Measurements from ENCODE around the gene RAP1GAP. TPM values are rescaled to one million over a fixed set of nuclear protein-coding genes. Genes with fewer than 3 reads are reported as not detected.

RAP1GAP gene
- total RNA-seq, 1 experiment from 2014 or later, result 30.2 TPM

DNA sequence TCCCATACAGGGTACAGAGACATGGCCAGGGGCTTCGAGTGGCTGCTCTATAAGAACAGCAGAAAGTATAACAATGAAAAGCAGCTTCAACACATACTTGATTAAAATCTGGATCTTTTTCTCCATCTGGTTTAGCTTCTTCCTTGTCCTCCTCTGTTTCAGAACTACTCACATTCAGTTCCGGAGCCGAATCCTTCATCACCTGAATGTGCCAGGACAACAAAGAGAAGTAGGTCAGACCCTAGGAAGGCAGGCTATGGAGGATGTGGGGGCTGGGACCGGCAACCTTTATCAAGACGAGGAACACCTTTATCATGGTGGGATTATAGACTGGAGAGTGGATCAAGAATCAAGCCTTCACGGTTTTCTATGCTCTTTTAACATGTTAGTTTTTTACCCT lies 32.2 kb upstream of the RAP1GAP start:
- H3K27ac ChIP-seq, result no peak overlapping the region
- no peaks in the 10 kb centered on the region for H3K9me2 ChIP-seq (ENCODE audit: insufficient read depth)
- no peak overlapping the region for H2AFZ ChIP-seq
- no peaks in the 10 kb centered on the region for H3K36me3 ChIP-seq (ENCODE audit: low read depth)
- H3K4me1 ChIP-seq (replicated peaks; ENCODE audit: insufficient read depth), result no peaks in the 10 kb centered on the region
- H3F3A ChIP-seq (ENCODE audit: insufficient read depth, low read depth), result no peaks in the 10 kb centered on the region
- intact Hi-C loops (cut with micrococcal nuclease; ENCODE audit: unreplicated experiment), result loop anchor here (5.0 kb wide), 2 partner anchors 41 to 116 kb away; no protein-coding TSS in a partner anchor
- BruUV-seq (replicated peaks), result no TSS peak
- H3K4me2 ChIP-seq, result no peak overlapping the region
- ChIA-PET POLR2A (ENCODE audit: unreplicated experiment) (interaction anchor here (0.7 kb wide), 1 partner anchor 77 kb away, joined by 5 read pairs; no protein-coding TSS in a partner anchor), CTCF (no interaction called here)
- no peak overlapping the region for H3K4me3 ChIP-seq
- TF ChIP-seq, protein P1, sequence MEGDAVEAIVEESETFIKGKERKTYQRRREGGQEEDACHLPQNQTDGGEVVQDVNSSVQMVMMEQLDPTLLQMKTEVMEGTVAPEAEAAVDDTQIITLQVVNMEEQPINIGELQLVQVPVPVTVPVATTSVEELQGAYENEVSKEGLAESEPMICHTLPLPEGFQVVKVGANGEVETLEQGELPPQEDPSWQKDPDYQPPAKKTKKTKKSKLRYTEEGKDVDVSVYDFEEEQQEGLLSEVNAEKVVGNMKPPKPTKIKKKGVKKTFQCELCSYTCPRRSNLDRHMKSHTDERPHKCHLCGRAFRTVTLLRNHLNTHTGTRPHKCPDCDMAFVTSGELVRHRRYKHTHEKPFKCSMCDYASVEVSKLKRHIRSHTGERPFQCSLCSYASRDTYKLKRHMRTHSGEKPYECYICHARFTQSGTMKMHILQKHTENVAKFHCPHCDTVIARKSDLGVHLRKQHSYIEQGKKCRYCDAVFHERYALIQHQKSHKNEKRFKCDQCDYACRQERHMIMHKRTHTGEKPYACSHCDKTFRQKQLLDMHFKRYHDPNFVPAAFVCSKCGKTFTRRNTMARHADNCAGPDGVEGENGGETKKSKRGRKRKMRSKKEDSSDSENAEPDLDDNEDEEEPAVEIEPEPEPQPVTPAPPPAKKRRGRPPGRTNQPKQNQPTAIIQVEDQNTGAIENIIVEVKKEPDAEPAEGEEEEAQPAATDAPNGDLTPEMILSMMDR (conservative IDR thresholded peaks at IDR 0.05), result no peak
- TF ChIP-seq EZH2 (IDR thresholded peaks at IDR 0.05; ENCODE audit: low read depth), result no peak
- no peaks in the 10 kb centered on the region for H3K27me3 ChIP-seq (ENCODE audit: insufficient read depth, low read depth)
- H3K79me2 ChIP-seq (ENCODE audit: low read depth), result no peaks in the 10 kb centered on the region
- no peaks in the 10 kb centered on the region for H3K9me3 ChIP-seq (ENCODE audit: insufficient read depth, low read depth)
- H4K20me1 ChIP-seq (ENCODE audit: insufficient read depth), result no peaks in the 10 kb centered on the region
- DNase-seq, result no peak

DNA sequence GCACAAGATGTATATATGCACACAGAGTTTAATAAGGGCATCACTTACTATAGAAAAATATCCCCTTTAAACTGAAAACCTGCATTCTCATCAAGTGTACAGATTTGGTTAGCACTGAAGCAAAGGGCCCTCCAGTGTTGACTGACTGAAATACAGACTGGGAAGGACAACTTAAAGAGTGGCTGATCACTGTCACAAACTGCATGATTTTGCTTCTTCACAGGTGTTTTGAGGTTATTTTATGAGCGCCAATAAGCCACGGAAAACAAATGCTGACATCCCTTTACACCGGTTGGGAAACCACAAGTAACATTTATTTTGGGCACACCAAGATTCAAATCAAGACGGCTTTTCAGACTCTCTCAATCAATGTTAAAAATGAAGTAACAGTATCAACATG lies 30.9 kb upstream of the RAP1GAP start:
- Histone ChIP-seq H3K79me2 (ENCODE audit: low read depth) (no peaks in the 10 kb centered on the region), H3K36me3 (ENCODE audit: low read depth) (no peaks in the 10 kb centered on the region), H3K27ac (no peak overlapping the region), H3K9me2 (ENCODE audit: insufficient read depth) (no peaks in the 10 kb centered on the region), H3K4me3 (no peak overlapping the region), H3K27me3 (ENCODE audit: insufficient read depth, low read depth) (no peaks in the 10 kb centered on the region), H4K20me1 (ENCODE audit: insufficient read depth) (no peaks in the 10 kb centered on the region), H3K4me1 (replicated peaks; ENCODE audit: insufficient read depth) (no peaks in the 10 kb centered on the region), H3F3A (ENCODE audit: insufficient read depth, low read depth) (no peaks in the 10 kb centered on the region), H3K9me3 (ENCODE audit: insufficient read depth, low read depth) (no peaks in the 10 kb centered on the region), H2AFZ (no peak overlapping the region), H3K4me2 (no peak overlapping the region)
- ChIA-PET POLR2A (ENCODE audit: unreplicated experiment) (no interaction called here), CTCF (no interaction called here)
- TF ChIP-seq EZH2 (IDR thresholded peaks at IDR 0.05; ENCODE audit: low read depth), result no peak
- TF ChIP-seq, protein P1 (conservative IDR thresholded peaks at IDR 0.05), result no peak
- intact Hi-C loops (cut with micrococcal nuclease; ENCODE audit: unreplicated experiment), result loop anchor here (5.0 kb wide), 2 partner anchors 42 to 117 kb away; no protein-coding TSS in a partner anchor
- DNase-seq, result no peak
- BruUV-seq (replicated peaks), result no TSS peak

GRCh38 chr1:21696931-21697330 lies 27.8 kb upstream of the RAP1GAP start:
- no peaks in the 10 kb centered on the region for H3K9me2 ChIP-seq (ENCODE audit: insufficient read depth)
- no peak for DNase-seq
- no peaks in the 10 kb centered on the region for H3K27me3 ChIP-seq (ENCODE audit: insufficient read depth, low read depth)
- H3F3A ChIP-seq (ENCODE audit: insufficient read depth, low read depth), result no peaks in the 10 kb centered on the region
- no peaks in the 10 kb centered on the region for H3K9me3 ChIP-seq (ENCODE audit: insufficient read depth, low read depth)
- no peak overlapping the region for H2AFZ ChIP-seq
- H3K4me1 ChIP-seq (replicated peaks; ENCODE audit: insufficient read depth), result no peaks in the 10 kb centered on the region
- H3K27ac ChIP-seq, result no peak overlapping the region
- ChIA-PET POLR2A (ENCODE audit: unreplicated experiment) (no interaction called here), CTCF (no interaction called here)
- intact Hi-C loops (cut with micrococcal nuclease; ENCODE audit: unreplicated experiment), result no loop called here
- H4K20me1 ChIP-seq (ENCODE audit: insufficient read depth), result no peaks in the 10 kb centered on the region
- BruUV-seq (replicated peaks), result no TSS peak
- no peaks in the 10 kb centered on the region for H3K79me2 ChIP-seq (ENCODE audit: low read depth)
- no peaks in the 10 kb centered on the region for H3K36me3 ChIP-seq (ENCODE audit: low read depth)
- no peak for TF ChIP-seq EZH2 (IDR thresholded peaks at IDR 0.05; ENCODE audit: low read depth)
- TF ChIP-seq, protein P1 (conservative IDR thresholded peaks at IDR 0.05), result no peak
- H3K4me2 ChIP-seq, result no peak overlapping the region
- no peak overlapping the region for H3K4me3 ChIP-seq

Measured in PC-9 (cell line).